GM12878 (cell line): Measurements from ENCODE around the gene MS4A6A. TPM values are rescaled to one million over a fixed set of nuclear protein-coding genes. Genes with fewer than 3 reads are reported as not detected.

Experiments
- BRCA1 ChIP-seq: IDR thresholded peaks from 2 replicates; pipeline ENCODE4 v1.6.1; 2011; ENCODE audit warnings: low read depth, low read length, improper control_type of control experiment
- MYC ChIP-seq: IDR thresholded peaks from 2 replicates; pipeline ENCODE4 v1.6.1; 2011; ENCODE audit warnings: mild to moderate bottlenecking, low read length, moderate library complexity, inconsistent platforms; ENCODE audit not compliant: insufficient read depth, insufficient replicate concordance, insufficient read length, severe bottlenecking
- NBN ChIP-seq: fragments of 450-650 bp; IDR thresholded peaks from 2 replicates; pipeline ENCODE4 v1.6.1; 2016
- NR2C1 ChIP-seq: fragments of 450-650 bp; IDR thresholded peaks from 2 replicates; pipeline ENCODE4 v1.6.1; 2017; ENCODE audit warnings: antibody characterized with exemption, mild to moderate bottlenecking, moderate library complexity
- POLR2A ChIP-seq: IDR thresholded peaks from 2 replicates; pipeline ENCODE4 v1.6.1; 2011; ENCODE audit warnings: low read depth, mild to moderate bottlenecking, low read length
- SMC3 ChIP-seq: IDR thresholded peaks from 2 replicates; pipeline ENCODE4 v1.6.1; 2011; ENCODE audit warnings: low read length, improper control_type of control experiment, borderline replicate concordance
- SREBF2 ChIP-seq: IDR thresholded peaks from 2 replicates; pipeline ENCODE4 v1.6.1; 2012; ENCODE audit warnings: mild to moderate bottlenecking, low read length
- STAT3 ChIP-seq: IDR thresholded peaks from 2 replicates; pipeline ENCODE4 v1.6.1; 2011; ENCODE audit warnings: low read depth, low read length, improper control_type of control experiment
- SUZ12 ChIP-seq: fragments of 200-600 bp; sonication (generic); IDR thresholded peaks from one replicate; pipeline ENCODE4 v1.6.1; 2018; ENCODE audit warnings: antibody characterized with exemption, mild to moderate bottlenecking; ENCODE audit not compliant: unreplicated experiment
- TBL1XR1 ChIP-seq: IDR thresholded peaks from 2 replicates; pipeline ENCODE4 v1.6.1; 2012; ENCODE audit warnings: low read depth, low read length, improper control_type of control experiment
- YY1 ChIP-seq: IDR thresholded peaks from 2 replicates; pipeline ENCODE4 v1.6.1; 2011; ENCODE audit warnings: low read depth, mild to moderate bottlenecking, low read length
- ZNF24 ChIP-seq: fragments of 450-650 bp; IDR thresholded peaks from 2 replicates; pipeline ENCODE4 v1.6.1; 2017; ENCODE audit warnings: antibody characterized with exemption, mild to moderate bottlenecking
- polyA plus RNA-seq, 11 experiments: library from polyadenylated mRNA; depleted of rRNA in 4 of 11; unstranded in 6 of 11; stranded (reverse) in 5 of 11; fragments of >200 nt; fragmentation: Nextera tagmentation in 4 of 11; fragmentation: Illumina TruSeq in 1 of 11; extraction: Ambion mirVana in 4 of 11; extraction: Trizol in 1 of 11; gene quantifications; 1 replicate in 1 of 11; 2 replicates in 10 of 11; pipeline versions ENCODE4 v1.2.1 to v1.2.3, GENCODE V29; 2011 to 2016; ENCODE audit warnings: inconsistent platforms in 2 of 11, missing spikeins in 2 of 11, low read depth in 1 of 11
- total RNA-seq, 4 experiments: library from RNA; depleted of rRNA in 3 of 4; stranded (reverse); fragments of >200 nt in 3 of 4; fragmentation: Illumina TruSeq in 1 of 4; extraction: Trizol in 1 of 4; gene quantifications; 2 replicates each; pipeline versions ENCODE4 v1.2.1 to v1.2.3, GENCODE V29; 2013 to 2021
- TF ChIP-seq, protein P1 (sequence below): fragments of 450-650 bp; IDR thresholded peaks from 2 replicates; pipeline ENCODE4 v1.6.1; 2017; ENCODE audit warnings: antibody characterized with exemption, mild to moderate bottlenecking, moderate library complexity
- TF ChIP-seq, protein P2 (sequence below): IDR thresholded peaks from 2 replicates; pipeline ENCODE4 v1.6.1; 2011; ENCODE audit warnings: mild to moderate bottlenecking, low read depth, low read length, moderate library complexity; ENCODE audit not compliant: insufficient replicate concordance
- TF ChIP-seq, protein P3 (sequence below): fragments of 450-650 bp; IDR thresholded peaks from 2 replicates; pipeline ENCODE4 v1.6.1; 2018; ENCODE audit warnings: borderline replicate concordance, mild to moderate bottlenecking; ENCODE audit not compliant: partially characterized antibody
- TF ChIP-seq, protein P4 (sequence below): fragments of 450-650 bp; IDR thresholded peaks from 2 replicates; pipeline ENCODE4 v1.6.1; 2017; ENCODE audit warnings: mild to moderate bottlenecking, low read depth, inconsistent platforms; ENCODE audit not compliant: poor library complexity, severe bottlenecking
- TF ChIP-seq, protein P5 (sequence below): IDR thresholded peaks from 2 replicates; pipeline ENCODE4 v1.6.1; 2012; ENCODE audit warnings: low read depth, low read length, improper control_type of control experiment
- TF ChIP-seq, protein P6 (sequence below): fragments of 150-350 bp; IDR thresholded peaks from 2 replicates; pipeline ENCODE4 v1.6.1; 2014; ENCODE audit warnings: mild to moderate bottlenecking, low read depth, low read length
- TF ChIP-seq, protein P7 (sequence below): IDR thresholded peaks from 2 replicates; pipeline ENCODE4 v1.6.1; 2011; ENCODE audit warnings: low read depth, low read length, improper control_type of control experiment, borderline replicate concordance

Gene MS4A6A
- total and polyA plus RNA-seq, 10 of the 15 experiments (the other 5 are each of a cell fraction or from before 2014, with no cell fraction given) = 0.75 to 30.7 (median 9.0) TPM

DNA sequence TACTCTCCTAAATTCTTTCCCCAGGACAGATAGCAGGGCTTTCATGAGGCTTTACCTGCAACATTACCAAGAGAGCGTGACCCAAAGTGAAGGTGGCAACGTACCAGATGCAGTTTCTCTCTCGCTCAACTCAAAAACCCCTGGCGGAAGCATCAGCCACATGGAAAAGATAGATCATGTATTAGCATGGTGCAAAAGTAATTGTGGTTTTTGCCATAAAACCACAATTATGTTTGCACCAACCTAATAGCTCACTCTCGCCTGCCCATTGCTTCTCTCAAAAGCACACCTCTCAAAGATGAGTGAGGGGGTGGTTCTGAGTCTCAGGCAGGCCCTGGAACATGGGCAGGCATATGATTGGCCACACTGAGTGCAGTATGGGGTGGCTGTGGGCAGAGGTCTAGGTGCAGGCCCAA, 7.0 kb downstream of the MS4A6A start (continued):
- TF ChIP-seq, protein P1, sequence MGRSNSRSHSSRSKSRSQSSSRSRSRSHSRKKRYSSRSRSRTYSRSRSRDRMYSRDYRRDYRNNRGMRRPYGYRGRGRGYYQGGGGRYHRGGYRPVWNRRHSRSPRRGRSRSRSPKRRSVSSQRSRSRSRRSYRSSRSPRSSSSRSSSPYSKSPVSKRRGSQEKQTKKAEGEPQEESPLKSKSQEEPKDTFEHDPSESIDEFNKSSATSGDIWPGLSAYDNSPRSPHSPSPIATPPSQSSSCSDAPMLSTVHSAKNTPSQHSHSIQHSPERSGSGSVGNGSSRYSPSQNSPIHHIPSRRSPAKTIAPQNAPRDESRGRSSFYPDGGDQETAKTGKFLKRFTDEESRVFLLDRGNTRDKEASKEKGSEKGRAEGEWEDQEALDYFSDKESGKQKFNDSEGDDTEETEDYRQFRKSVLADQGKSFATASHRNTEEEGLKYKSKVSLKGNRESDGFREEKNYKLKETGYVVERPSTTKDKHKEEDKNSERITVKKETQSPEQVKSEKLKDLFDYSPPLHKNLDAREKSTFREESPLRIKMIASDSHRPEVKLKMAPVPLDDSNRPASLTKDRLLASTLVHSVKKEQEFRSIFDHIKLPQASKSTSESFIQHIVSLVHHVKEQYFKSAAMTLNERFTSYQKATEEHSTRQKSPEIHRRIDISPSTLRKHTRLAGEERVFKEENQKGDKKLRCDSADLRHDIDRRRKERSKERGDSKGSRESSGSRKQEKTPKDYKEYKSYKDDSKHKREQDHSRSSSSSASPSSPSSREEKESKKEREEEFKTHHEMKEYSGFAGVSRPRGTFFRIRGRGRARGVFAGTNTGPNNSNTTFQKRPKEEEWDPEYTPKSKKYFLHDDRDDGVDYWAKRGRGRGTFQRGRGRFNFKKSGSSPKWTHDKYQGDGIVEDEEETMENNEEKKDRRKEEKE = no peak
- TF ChIP-seq YY1 (no peak), NR2C1 (no peak), TBL1XR1 (no peak), MYC (no peak), POLR2A (no peak), NBN (peak; percentile 74), SUZ12 (no peak), SMC3 (no peak), BRCA1 (no peak), STAT3 (no peak), SREBF2 (no peak), ZNF24 (no peak)
- TF ChIP-seq, protein P2, sequence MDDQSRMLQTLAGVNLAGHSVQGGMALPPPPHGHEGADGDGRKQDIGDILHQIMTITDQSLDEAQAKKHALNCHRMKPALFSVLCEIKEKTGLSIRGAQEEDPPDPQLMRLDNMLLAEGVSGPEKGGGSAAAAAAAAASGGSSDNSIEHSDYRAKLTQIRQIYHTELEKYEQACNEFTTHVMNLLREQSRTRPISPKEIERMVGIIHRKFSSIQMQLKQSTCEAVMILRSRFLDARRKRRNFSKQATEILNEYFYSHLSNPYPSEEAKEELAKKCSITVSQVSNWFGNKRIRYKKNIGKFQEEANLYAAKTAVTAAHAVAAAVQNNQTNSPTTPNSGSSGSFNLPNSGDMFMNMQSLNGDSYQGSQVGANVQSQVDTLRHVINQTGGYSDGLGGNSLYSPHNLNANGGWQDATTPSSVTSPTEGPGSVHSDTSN = no peak
- TF ChIP-seq, protein P3, sequence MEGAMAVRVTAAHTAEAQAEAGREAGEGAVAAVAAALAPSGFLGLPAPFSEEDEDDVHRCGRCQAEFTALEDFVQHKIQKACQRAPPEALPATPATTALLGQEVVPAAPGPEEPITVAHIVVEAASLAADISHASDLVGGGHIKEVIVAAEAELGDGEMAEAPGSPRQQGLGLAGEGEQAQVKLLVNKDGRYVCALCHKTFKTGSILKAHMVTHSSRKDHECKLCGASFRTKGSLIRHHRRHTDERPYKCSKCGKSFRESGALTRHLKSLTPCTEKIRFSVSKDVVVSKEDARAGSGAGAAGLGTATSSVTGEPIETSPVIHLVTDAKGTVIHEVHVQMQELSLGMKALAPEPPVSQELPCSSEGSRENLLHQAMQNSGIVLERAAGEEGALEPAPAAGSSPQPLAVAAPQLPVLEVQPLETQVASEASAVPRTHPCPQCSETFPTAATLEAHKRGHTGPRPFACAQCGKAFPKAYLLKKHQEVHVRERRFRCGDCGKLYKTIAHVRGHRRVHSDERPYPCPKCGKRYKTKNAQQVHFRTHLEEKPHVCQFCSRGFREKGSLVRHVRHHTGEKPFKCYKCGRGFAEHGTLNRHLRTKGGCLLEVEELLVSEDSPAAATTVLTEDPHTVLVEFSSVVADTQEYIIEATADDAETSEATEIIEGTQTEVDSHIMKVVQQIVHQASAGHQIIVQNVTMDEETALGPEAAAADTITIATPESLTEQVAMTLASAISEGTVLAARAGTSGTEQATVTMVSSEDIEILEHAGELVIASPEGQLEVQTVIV = no peak
- TF ChIP-seq, protein P4, sequence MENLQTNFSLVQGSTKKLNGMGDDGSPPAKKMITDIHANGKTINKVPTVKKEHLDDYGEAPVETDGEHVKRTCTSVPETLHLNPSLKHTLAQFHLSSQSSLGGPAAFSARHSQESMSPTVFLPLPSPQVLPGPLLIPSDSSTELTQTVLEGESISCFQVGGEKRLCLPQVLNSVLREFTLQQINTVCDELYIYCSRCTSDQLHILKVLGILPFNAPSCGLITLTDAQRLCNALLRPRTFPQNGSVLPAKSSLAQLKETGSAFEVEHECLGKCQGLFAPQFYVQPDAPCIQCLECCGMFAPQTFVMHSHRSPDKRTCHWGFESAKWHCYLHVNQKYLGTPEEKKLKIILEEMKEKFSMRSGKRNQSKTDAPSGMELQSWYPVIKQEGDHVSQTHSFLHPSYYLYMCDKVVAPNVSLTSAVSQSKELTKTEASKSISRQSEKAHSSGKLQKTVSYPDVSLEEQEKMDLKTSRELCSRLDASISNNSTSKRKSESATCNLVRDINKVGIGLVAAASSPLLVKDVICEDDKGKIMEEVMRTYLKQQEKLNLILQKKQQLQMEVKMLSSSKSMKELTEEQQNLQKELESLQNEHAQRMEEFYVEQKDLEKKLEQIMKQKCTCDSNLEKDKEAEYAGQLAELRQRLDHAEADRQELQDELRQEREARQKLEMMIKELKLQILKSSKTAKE = no peak
- TF ChIP-seq, protein P5, sequence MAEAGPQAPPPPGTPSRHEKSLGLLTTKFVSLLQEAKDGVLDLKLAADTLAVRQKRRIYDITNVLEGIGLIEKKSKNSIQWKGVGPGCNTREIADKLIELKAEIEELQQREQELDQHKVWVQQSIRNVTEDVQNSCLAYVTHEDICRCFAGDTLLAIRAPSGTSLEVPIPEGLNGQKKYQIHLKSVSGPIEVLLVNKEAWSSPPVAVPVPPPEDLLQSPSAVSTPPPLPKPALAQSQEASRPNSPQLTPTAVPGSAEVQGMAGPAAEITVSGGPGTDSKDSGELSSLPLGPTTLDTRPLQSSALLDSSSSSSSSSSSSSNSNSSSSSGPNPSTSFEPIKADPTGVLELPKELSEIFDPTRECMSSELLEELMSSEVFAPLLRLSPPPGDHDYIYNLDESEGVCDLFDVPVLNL = no peak
- TF ChIP-seq, protein P6, sequence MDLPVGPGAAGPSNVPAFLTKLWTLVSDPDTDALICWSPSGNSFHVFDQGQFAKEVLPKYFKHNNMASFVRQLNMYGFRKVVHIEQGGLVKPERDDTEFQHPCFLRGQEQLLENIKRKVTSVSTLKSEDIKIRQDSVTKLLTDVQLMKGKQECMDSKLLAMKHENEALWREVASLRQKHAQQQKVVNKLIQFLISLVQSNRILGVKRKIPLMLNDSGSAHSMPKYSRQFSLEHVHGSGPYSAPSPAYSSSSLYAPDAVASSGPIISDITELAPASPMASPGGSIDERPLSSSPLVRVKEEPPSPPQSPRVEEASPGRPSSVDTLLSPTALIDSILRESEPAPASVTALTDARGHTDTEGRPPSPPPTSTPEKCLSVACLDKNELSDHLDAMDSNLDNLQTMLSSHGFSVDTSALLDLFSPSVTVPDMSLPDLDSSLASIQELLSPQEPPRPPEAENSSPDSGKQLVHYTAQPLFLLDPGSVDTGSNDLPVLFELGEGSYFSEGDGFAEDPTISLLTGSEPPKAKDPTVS = no peak
- TF ChIP-seq, protein P7, sequence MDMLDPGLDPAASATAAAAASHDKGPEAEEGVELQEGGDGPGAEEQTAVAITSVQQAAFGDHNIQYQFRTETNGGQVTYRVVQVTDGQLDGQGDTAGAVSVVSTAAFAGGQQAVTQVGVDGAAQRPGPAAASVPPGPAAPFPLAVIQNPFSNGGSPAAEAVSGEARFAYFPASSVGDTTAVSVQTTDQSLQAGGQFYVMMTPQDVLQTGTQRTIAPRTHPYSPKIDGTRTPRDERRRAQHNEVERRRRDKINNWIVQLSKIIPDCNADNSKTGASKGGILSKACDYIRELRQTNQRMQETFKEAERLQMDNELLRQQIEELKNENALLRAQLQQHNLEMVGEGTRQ = no peak
